IMR-90 (cell line): ENCODE data around the gene SNED1. TPM values are rescaled to one million over a fixed set of nuclear protein-coding genes. Genes with fewer than 3 reads are reported as not detected.
A peak's percentile ranks its signal among the peaks of the same experiment; 100 is the strongest.

Experiments used
- ATAC-seq: fragments of 200-7000 bp; cut with Tn5 transposase; 2 replicates; pipeline ENCODE4 v1.9.1; 2020; ENCODE audit warnings: low read depth, mild to moderate bottlenecking, moderate library complexity
- BruUV-seq: library from RNA; stranded (reverse); fragments of 400-500 nt; replicated peaks from 2 replicates; lab custom pipeline; 2021; lab: Mats Ljungman, UMichigan
- CTCF ChIA-PET: fragments of 300-600 bp; formaldehyde crosslinking; extraction: SDS; loops from one replicate; lab custom pipeline; 2021; ENCODE audit warnings: antibody characterized with exemption; lab: Yijun Ruan, JAX
- POLR2A ChIA-PET: fragments of 300-600 bp; sonication (Branson Sonifier 250); formaldehyde crosslinking; loops from one replicate; lab custom pipeline; 2022; ENCODE audit warnings: antibody characterized with exemption; ENCODE audit not compliant: unreplicated experiment; lab: Charles Lee
- DNase-seq: peaks from one replicate; pipeline ENCODE4 v3.0.0; 2013
- H2AFZ ChIP-seq: replicated peaks from 2 replicates; pipeline ENCODE3; 2013; ENCODE audit warnings: low read length, mild to moderate bottlenecking; ENCODE audit not compliant: poor library complexity
- H2AK5ac ChIP-seq: 2 replicates; pipeline ENCODE4 v1.6.1; 2013; ENCODE audit warnings: low read depth, low read length, inconsistent platforms
- H2AK9ac ChIP-seq: replicated peaks from 2 replicates; pipeline ENCODE3; 2013; ENCODE audit warnings: mild to moderate bottlenecking, low read depth, low read length, moderate library complexity; ENCODE audit not compliant: poor library complexity
- H2BK120ac ChIP-seq: 2 replicates; pipeline ENCODE4 v1.6.1; 2013; ENCODE audit warnings: low read depth, low read length, inconsistent platforms
- H2BK15ac ChIP-seq: 3 replicates; pipeline ENCODE4 v1.6.1; 2013; ENCODE audit warnings: low read depth, low read length, inconsistent platforms
- H2BK20ac ChIP-seq: 2 replicates; pipeline ENCODE4 v1.6.1; 2013; ENCODE audit warnings: low read depth, mild to moderate bottlenecking, inconsistent platforms, low read length, moderate library complexity
- H2BK5ac ChIP-seq: 2 replicates; pipeline ENCODE4 v1.6.1; 2013; ENCODE audit warnings: mild to moderate bottlenecking, low read depth, low read length, inconsistent platforms; ENCODE audit not compliant: poor library complexity, severe bottlenecking
- H3K14ac ChIP-seq: replicated peaks from 2 replicates; pipeline ENCODE4 v1.6.1; 2013; ENCODE audit warnings: low read depth, low read length, inconsistent platforms
- H3K18ac ChIP-seq: 2 replicates; pipeline ENCODE4 v1.6.1; 2013; ENCODE audit warnings: low read depth, low read length, control low read depth
- H3K23ac ChIP-seq: 2 replicates; pipeline ENCODE4 v1.6.1; 2013; ENCODE audit warnings: low read depth, low read length, inconsistent platforms
- H3K27ac ChIP-seq: 2 replicates; pipeline ENCODE4 v1.5.1; 2013; ENCODE audit warnings: mild to moderate bottlenecking, control low read depth, low read length; ENCODE audit not compliant: insufficient read depth
- H3K27me3 ChIP-seq: 2 replicates; pipeline ENCODE4 v1.6.1; 2013; ENCODE audit warnings: low read length; ENCODE audit not compliant: control insufficient read depth, insufficient read depth
- H3K36me3 ChIP-seq: 2 replicates; pipeline ENCODE4 v1.6.1; 2013; ENCODE audit warnings: low read length, mixed read lengths; ENCODE audit not compliant: control insufficient read depth, insufficient read depth
- H3K4ac ChIP-seq: 2 replicates; pipeline ENCODE4 v1.6.1; 2013; ENCODE audit warnings: low read depth, low read length, inconsistent platforms
- H3K4me1 ChIP-seq: 2 replicates; pipeline ENCODE4 v1.6.1; 2013; ENCODE audit warnings: low read length, mixed read lengths; ENCODE audit not compliant: control insufficient read depth, insufficient read depth
- H3K4me2 ChIP-seq: 2 replicates; pipeline ENCODE4 v1.6.1; 2013; ENCODE audit warnings: low read depth, mild to moderate bottlenecking, control low read depth, low read length, moderate library complexity
- H3K4me3 ChIP-seq: 2 replicates; pipeline ENCODE4 v1.5.1; 2013; ENCODE audit warnings: low read depth, mild to moderate bottlenecking, control low read depth, low read length, moderate library complexity; ENCODE audit not compliant: insufficient read depth
- H3K56ac ChIP-seq: 2 replicates; pipeline ENCODE4 v1.6.1; 2013; ENCODE audit warnings: low read length, inconsistent platforms; ENCODE audit not compliant: insufficient read depth; ENCODE audit errors: extremely low read depth
- H3K79me1 ChIP-seq, 2 experiments: 2 replicates each; pipeline ENCODE4 v1.6.1; 2013; ENCODE audit warnings: low read length in 2 of 2, inconsistent platforms in 1 of 2, low read depth in 1 of 2
- H3K9ac ChIP-seq: 2 replicates; pipeline ENCODE4 v1.6.1; 2013; ENCODE audit warnings: low read depth, low read length, control low read depth
- H3K9me1 ChIP-seq: 2 replicates; pipeline ENCODE4 v1.6.1; 2013; ENCODE audit warnings: low read length, inconsistent platforms; ENCODE audit not compliant: insufficient read depth
- H3K9me3 ChIP-seq: 2 replicates; pipeline ENCODE4 v1.6.1; 2013; ENCODE audit warnings: low read length; ENCODE audit not compliant: control insufficient read depth, insufficient read depth
- H4K20me1 ChIP-seq: 2 replicates; pipeline ENCODE4 v1.6.1; 2013; ENCODE audit warnings: low read length, inconsistent platforms; ENCODE audit not compliant: insufficient read depth
- H4K5ac ChIP-seq: 2 replicates; pipeline ENCODE4 v1.6.1; 2013; ENCODE audit warnings: mild to moderate bottlenecking, low read depth, low read length, control low read depth
- H4K8ac ChIP-seq, 2 experiments: 2 replicates each; pipeline ENCODE4 v1.6.1; 2013; ENCODE audit warnings: low read depth in 2 of 2, low read length in 2 of 2, control low read depth in 1 of 2, inconsistent platforms in 1 of 2
- H4K91ac ChIP-seq: 2 replicates; pipeline ENCODE4 v1.6.1; 2013; ENCODE audit warnings: low read depth, low read length, inconsistent platforms; ENCODE audit not compliant: insufficient read depth
- BHLHE40 ChIP-seq: fragments of 150-350 bp; IDR thresholded peaks from 2 replicates; pipeline ENCODE4 v1.6.1; 2016; ENCODE audit warnings: mild to moderate bottlenecking, low read depth, low read length
- CHD1 ChIP-seq: IDR thresholded peaks from 2 replicates; pipeline ENCODE4 v1.6.1; 2012; ENCODE audit warnings: low read depth, low read length, improper control_type of control experiment
- CTCF ChIP-seq: conservative IDR thresholded peaks from 2 replicates; pipeline ENCODE4 v1.5.1; 2012; ENCODE audit warnings: mild to moderate bottlenecking, low read depth, low read length, improper control_type of control experiment
- FOS ChIP-seq: fragments of 150-350 bp; IDR thresholded peaks from 2 replicates; pipeline ENCODE4 v1.6.1; 2016; ENCODE audit warnings: low read depth, low read length
- MAFK ChIP-seq: IDR thresholded peaks from 2 replicates; pipeline ENCODE4 v1.6.1; 2012; ENCODE audit warnings: low read depth, low read length, improper control_type of control experiment
- MXI1 ChIP-seq: IDR thresholded peaks from 2 replicates; pipeline ENCODE4 v1.6.1; 2012; ENCODE audit warnings: low read depth, mild to moderate bottlenecking, low read length, moderate library complexity, borderline replicate concordance
- RFX5 ChIP-seq: IDR thresholded peaks from 2 replicates; pipeline ENCODE4 v1.8.0; 2012; ENCODE audit warnings: low read depth, mild to moderate bottlenecking, low read length, moderate library complexity
- SMC3 ChIP-seq: fragments of 150-350 bp; IDR thresholded peaks from 2 replicates; pipeline ENCODE4 v1.6.1; 2016; ENCODE audit warnings: low read depth, mild to moderate bottlenecking, antibody characterized with exemption, low read length, moderate library complexity
- WGBS, 2 experiments: methylation state at CpG; one replicate each; pipeline versions ENCODE4 v1.1.5 to v1.1.7; 2013; ENCODE audit warnings: missing lambda C conversion rate in 2 of 2; ENCODE audit not compliant: insufficient read length in 1 of 2; ENCODE audit errors: extremely low coverage in 2 of 2; 5-methylcytosine and 5-hydroxymethylcytosine counted together
- dilution Hi-C: fragments of 300-500 bp; cut with HindIII; formaldehyde crosslinking; loops from one replicate; pipeline ENCODE4 v1.14.3; 2018; ENCODE audit warnings: low sequenced_read_pairs; ENCODE audit not compliant: unreplicated experiment
- in situ Hi-C: fragments of 300-500 bp; cut with MboI; formaldehyde crosslinking; loops from 3 replicates; pipeline ENCODE4 v1.14.3; 2019; ENCODE audit warnings: low sequenced_read_pairs, inconsistent platforms, mixed read lengths
- intact Hi-C: fragments of 100-400 bp; cut with micrococcal nuclease; formaldehyde crosslinking; loops from 2 replicates; pipeline ENCODE4 v1.10.0; 2022
- polyA plus RNA-seq, 3 experiments: library from polyadenylated mRNA; depleted of rRNA; stranded (reverse); fragments of >200 nt; gene quantifications; 2 replicates each; pipeline ENCODE4 v1.2.3, GENCODE V29; 2012; ENCODE audit warnings: low replicate concordance in 1 of 3
- total RNA-seq: library from RNA; depleted of rRNA; stranded (reverse); fragments of >200 nt; gene quantifications from 2 replicates; pipeline ENCODE4 v1.2.3, GENCODE V29; 2012

Gene SNED1
- total and polyA plus RNA-seq, 2 of the 4 experiments (the other 2 are of a cell fraction) = 1.1 to 3.4 TPM

- Histone ChIP-seq H2AFZ (no peak overlapping the region), H2AK9ac (peak overlapping the region; percentile 56), H3K18ac (no peak overlapping the region), H3K9me3 (peaks cover 18% of the 10 kb centered on the region), H4K5ac (no peak overlapping the region), H3K4me2 (no peak overlapping the region), H3K9ac (no peak overlapping the region), H3K4me1 (peaks cover 9% of the 10 kb centered on the region; the same call in 1 of the 2 replicates), H4K91ac (no peak overlapping the region), H3K79me1 (no peaks in the 10 kb centered on the region; a peak in 1 of 4 replicates), H2BK5ac (no peak overlapping the region), H3K56ac (no peak overlapping the region), H3K9me1 (no peaks in the 10 kb centered on the region), H2BK120ac (no peak overlapping the region), H4K20me1 (no peaks in the 10 kb centered on the region), H3K27ac (no peak overlapping the region), H2BK20ac (no peak overlapping the region), H3K14ac (no peak overlapping the region), H3K27me3 (no peaks in the 10 kb centered on the region), H3K4me3 (no peak overlapping the region), H3K4ac (no peak overlapping the region), H3K36me3 (peaks cover 36% of the 10 kb centered on the region), H2BK15ac (no peak overlapping the region), H4K8ac (no peak overlapping the region), H3K23ac (no peak overlapping the region), H2AK5ac (no peak overlapping the region)
- intact Hi-C loops (no loop called here), in situ Hi-C loops (no loop called here), dilution Hi-C loops (no loop called here)
- POLR2A ChIA-PET = no interaction called here
- no TSS peak for BruUV-seq
- 82% methylated on average over 5 of the region's 11 CpGs; no CpG with 5 or more reads in 1 of the 2 experiments for WGBS, 2 experiments
- no peak for DNase-seq
- no peak for ATAC-seq
- CTCF ChIA-PET = interaction anchor here (0.6 kb wide), 1 partner anchor 10 kb away, joined by 9 read pairs; no protein-coding TSS in a partner anchor
- TF ChIP-seq MAFK = no peak
- TF ChIP-seq CHD1 = no peak
- no peak for TF ChIP-seq RFX5
- no peak for TF ChIP-seq SMC3
- no peak for TF ChIP-seq MXI1
- TF ChIP-seq FOS = no peak
- TF ChIP-seq CTCF = no peak
- TF ChIP-seq BHLHE40 = no peak
Observed at GRCh38 chr2:241002275-241003046, 4.0 kb downstream of the SNED1 start.
